ENCODE data around the gene ZRANB1. TPM values are rescaled to one million over a fixed set of nuclear protein-coding genes. Genes with fewer than 3 reads are reported as not detected.
"Not testable (repeated sequence)": the region's sequence is repeated elsewhere in the genome, so short reads cannot be mapped to it uniquely, and the experiment has no call there.

ZRANB1 gene
- polyA plus RNA-seq, 4 donors = 6.3 to 17.0 (median 8.2) TPM

DNA sequence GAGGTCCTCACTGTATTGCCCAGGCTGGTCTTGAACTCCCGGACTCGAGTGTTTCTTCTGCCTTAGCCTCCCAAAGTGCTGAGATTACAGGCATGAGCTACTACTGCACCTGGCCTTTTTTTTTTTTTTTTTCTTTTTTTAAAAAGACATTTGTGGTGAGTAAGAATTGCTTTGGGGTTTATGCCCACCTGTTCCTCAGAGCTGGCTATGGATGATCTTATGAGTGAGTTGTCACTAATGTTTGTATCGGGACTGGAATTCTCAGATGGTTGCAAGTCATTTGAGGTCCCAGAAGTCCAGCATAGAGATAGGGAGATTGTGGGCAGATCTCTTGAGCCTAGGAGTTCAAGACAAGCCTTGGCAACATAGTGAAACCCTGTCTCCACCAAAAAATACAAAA lies 35.2 kb downstream of the ZRANB1 start:
- DNase-seq = no peak

DNA sequence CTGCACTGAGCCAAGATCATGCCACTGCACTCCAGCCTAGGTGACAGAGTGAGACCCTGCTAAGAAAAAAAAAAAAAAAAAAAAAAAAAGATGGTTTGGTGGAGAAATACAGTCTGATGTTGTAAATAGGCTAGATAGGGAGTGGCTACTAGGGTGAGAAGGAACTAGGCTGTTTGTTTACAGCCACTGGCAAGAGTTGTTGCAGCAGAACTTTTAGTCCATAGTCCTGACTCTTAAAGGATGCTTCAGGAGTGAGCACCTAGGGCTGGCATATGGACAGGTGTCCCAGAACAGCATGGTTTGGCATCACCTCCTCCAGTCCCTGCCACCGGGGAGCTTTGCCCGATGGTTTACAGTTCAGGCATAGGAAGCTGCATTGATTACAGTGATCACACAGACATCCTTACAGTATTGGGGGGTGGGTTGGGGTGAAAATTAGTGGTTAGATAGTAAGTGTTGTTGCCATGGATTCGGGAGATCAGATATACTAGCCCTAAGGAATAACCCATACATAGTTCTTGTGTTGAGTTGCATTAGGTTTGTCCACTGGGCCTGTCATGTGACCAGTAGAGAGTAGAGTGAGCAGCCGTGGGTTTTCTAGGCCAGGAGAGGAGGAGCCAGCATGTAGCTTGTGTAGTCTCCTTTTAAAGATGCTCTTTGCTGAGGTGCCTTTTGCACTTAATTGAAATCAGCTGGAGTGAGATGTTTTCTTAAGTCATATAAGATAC lies 35.9 kb downstream of the ZRANB1 start:
- Histone ChIP-seq H3K27me3 (ENCODE audit: control insufficient read depth in 3 of 3, insufficient read depth in 3 of 3, low read length in 3 of 3) (no peaks in the 10 kb centered on the region), H3K4me1 (ENCODE audit: control insufficient read depth in 3 of 3, insufficient read depth in 2 of 3, low read depth in 1 of 3, low read length in 2 of 3) (no peaks in the 10 kb centered on the region), H3K9me3 (ENCODE audit: control insufficient read depth in 2 of 2, insufficient read depth in 1 of 2, low read depth in 1 of 2, low read length in 1 of 2) (no peaks in the 10 kb centered on the region), H3K27ac (ENCODE audit: low read depth in 1 of 3, low read length in 2 of 3) (no peak overlapping the region), H3K4me3 (ENCODE audit: low read depth in 1 of 3, low read length in 3 of 3) (no peak overlapping the region), H3K36me3 (ENCODE audit: control insufficient read depth in 3 of 3, insufficient read depth in 2 of 3, low read depth in 1 of 3, low read length in 3 of 3) (peaks cover 7 to 33% (median 12%) of the 10 kb centered on the region in 3 donors)
- DNase-seq (no peak), FAIRE-seq (no peak)
- WGBS, 3 donors = 72 to 76% (median 75%) methylated on average over 4 of the region's 4 CpGs

More for the DNA sequence above, 35.2 kb downstream of the ZRANB1 start:
- no peaks in the 10 kb centered on the region for H3K9me3 ChIP-seq (ENCODE audit: control insufficient read depth in 2 of 2, insufficient read depth in 1 of 2, low read depth in 1 of 2, low read length in 1 of 2)
- no peak overlapping the region for H3K4me3 ChIP-seq (ENCODE audit: low read depth in 1 of 3, low read length in 3 of 3)
- 85 to 96% (median 96%) methylated on average over 3 of the region's 3 CpGs for WGBS, 3 donors
- H3K36me3 ChIP-seq (ENCODE audit: control insufficient read depth in 3 of 3, insufficient read depth in 2 of 3, low read depth in 1 of 3, low read length in 3 of 3) = peaks cover 7 to 33% (median 8%) of the 10 kb centered on the region in 3 donors
- no peak for FAIRE-seq
- H3K4me1 ChIP-seq (ENCODE audit: control insufficient read depth in 3 of 3, insufficient read depth in 2 of 3, low read depth in 1 of 3, low read length in 2 of 3) = no peaks in the 10 kb centered on the region
- no peaks in the 10 kb centered on the region for H3K27me3 ChIP-seq (ENCODE audit: control insufficient read depth in 3 of 3, insufficient read depth in 3 of 3, low read length in 3 of 3)
- H3K27ac ChIP-seq (ENCODE audit: low read depth in 1 of 3, low read length in 2 of 3) = no peak overlapping the region

DNA sequence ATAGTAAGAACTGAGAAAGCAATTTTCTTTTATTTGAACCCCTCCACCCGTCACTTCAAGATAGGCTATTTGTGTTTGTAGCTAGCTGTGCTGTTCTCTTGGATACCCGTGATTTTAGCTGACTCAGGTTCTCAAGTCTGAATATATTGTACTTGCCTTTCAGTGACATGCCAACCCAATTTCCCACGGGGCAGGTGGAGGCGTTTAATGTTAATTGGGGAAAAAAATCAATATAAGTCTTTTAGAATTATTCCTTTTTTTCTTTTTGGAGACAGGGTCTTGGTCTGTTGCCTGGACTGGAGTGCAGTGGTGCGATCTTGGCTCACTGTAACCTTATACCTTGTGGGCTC lies 36.4 kb downstream of the ZRANB1 start:
- peaks cover 3 to 32% (median 15%) of the 10 kb centered on the region in 3 donors for H3K36me3 ChIP-seq (ENCODE audit: control insufficient read depth in 3 of 3, insufficient read depth in 2 of 3, low read depth in 1 of 3, low read length in 3 of 3)

DNA sequence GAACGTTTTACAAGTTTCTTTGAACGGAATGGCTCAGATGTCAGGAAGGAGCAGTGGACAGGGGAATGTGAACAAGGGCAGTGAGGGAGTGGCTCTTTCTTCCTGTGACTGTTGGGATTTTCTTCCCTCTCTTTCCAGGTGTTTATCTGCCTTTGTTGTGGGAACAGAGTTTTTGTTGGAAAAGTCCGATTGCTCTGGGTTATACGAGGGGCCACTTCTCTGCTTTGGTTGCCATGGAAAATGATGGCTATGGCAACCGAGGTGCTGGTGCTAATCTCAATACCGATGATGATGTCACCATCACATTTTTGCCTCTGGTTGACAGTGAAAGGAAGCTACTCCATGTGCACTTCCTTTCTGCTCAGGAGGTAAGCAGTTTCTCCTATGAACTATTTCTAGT lies 41.4 kb downstream of the ZRANB1 start:
- H3K27me3 ChIP-seq (ENCODE audit: control insufficient read depth in 3 of 3, insufficient read depth in 3 of 3, low read length in 3 of 3) = no peaks in the 10 kb centered on the region
- DNase-seq = no peak
- H3K36me3 ChIP-seq (ENCODE audit: control insufficient read depth in 3 of 3, insufficient read depth in 2 of 3, low read depth in 1 of 3, low read length in 3 of 3) = peaks cover 11 to 23% (median 16%) of the 10 kb centered on the region in 3 donors
- H3K27ac ChIP-seq (ENCODE audit: low read depth in 1 of 3, low read length in 2 of 3) = no peak overlapping the region
- no peaks in the 10 kb centered on the region for H3K4me1 ChIP-seq (ENCODE audit: control insufficient read depth in 3 of 3, insufficient read depth in 2 of 3, low read depth in 1 of 3, low read length in 2 of 3)
- WGBS, 3 donors = 49 to 58% (median 57%) methylated on average over 6 of the region's 6 CpGs
- no peak for FAIRE-seq
- no peak overlapping the region for H3K4me3 ChIP-seq (ENCODE audit: low read depth in 1 of 3, low read length in 3 of 3)
- no peaks in the 10 kb centered on the region for H3K9me3 ChIP-seq (ENCODE audit: control insufficient read depth in 2 of 2, insufficient read depth in 1 of 2, low read depth in 1 of 2, low read length in 1 of 2)

More for the DNA sequence above, 36.4 kb downstream of the ZRANB1 start:
- DNase-seq = no peak
- WGBS, 3 donors = 86 to 92% (median 88%) methylated on average over 5 of the region's 5 CpGs
- Histone ChIP-seq H3K4me3 (ENCODE audit: low read depth in 1 of 3, low read length in 3 of 3) (no peak overlapping the region), H3K4me1 (ENCODE audit: control insufficient read depth in 3 of 3, insufficient read depth in 2 of 3, low read depth in 1 of 3, low read length in 2 of 3) (no peaks in the 10 kb centered on the region), H3K9me3 (ENCODE audit: control insufficient read depth in 2 of 2, insufficient read depth in 1 of 2, low read depth in 1 of 2, low read length in 1 of 2) (no peaks in the 10 kb centered on the region), H3K27me3 (ENCODE audit: control insufficient read depth in 3 of 3, insufficient read depth in 3 of 3, low read length in 3 of 3) (no peaks in the 10 kb centered on the region), H3K27ac (ENCODE audit: low read depth in 1 of 3, low read length in 2 of 3) (no peak overlapping the region)
- FAIRE-seq = no peak

DNA sequence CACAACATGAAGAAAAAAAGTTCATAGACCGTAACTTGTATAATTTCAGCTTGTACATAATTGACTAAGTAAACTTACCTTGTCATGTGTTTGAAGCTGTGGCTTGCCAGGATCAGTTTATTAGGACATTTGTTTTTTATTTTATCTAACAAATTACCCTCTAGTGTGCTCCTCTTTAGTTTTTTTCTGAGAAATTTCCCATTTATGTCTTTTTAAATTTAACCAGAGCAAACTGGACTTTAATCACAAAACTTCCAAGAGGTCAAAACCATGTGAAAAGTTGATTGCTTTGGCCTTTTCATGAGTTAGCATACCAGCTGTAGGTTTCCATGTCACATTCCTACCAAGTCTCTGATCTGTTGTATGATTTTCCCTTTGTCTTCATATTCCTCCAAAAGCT lies 42.5 kb downstream of the ZRANB1 start:
- Histone ChIP-seq H3K36me3 (ENCODE audit: control insufficient read depth in 3 of 3, insufficient read depth in 2 of 3, low read depth in 1 of 3, low read length in 3 of 3) (peaks cover 11 to 21% (median 12%) of the 10 kb centered on the region in 3 donors), H3K27ac (ENCODE audit: low read depth in 1 of 3, low read length in 2 of 3) (no peak overlapping the region), H3K4me1 (ENCODE audit: control insufficient read depth in 3 of 3, insufficient read depth in 2 of 3, low read depth in 1 of 3, low read length in 2 of 3) (no peaks in the 10 kb centered on the region), H3K27me3 (ENCODE audit: control insufficient read depth in 3 of 3, insufficient read depth in 3 of 3, low read length in 3 of 3) (no peaks in the 10 kb centered on the region), H3K9me3 (ENCODE audit: control insufficient read depth in 2 of 2, insufficient read depth in 1 of 2, low read depth in 1 of 2, low read length in 1 of 2) (no peaks in the 10 kb centered on the region), H3K4me3 (ENCODE audit: low read depth in 1 of 3, low read length in 3 of 3) (no peak overlapping the region)
- FAIRE-seq = no peak
- 79 to 87% (median 86%) methylated on average over 1 of the region's 1 CpG for WGBS, 3 donors
- no peak for DNase-seq

DNA sequence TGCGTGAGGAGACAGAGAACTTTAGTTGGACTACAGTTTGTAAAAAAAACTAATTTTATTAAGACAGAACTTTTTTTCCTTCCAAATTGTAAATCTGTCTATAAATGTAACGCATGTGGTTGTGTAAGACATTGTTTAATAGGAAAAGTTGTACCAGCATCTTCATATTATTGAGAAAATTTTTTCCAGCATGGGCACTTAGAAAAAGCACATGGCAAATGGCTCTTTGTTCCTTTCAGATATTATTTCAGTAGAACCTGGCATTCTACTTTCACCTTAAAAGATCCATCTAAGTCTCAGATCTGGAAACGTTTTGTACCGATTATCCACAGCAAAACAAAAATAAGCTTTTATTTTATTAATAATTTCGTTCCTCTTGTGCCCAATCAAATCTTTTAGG lies 43.2 kb downstream of the ZRANB1 start:
- FAIRE-seq (no peak), DNase-seq (no peak)
- Histone ChIP-seq H3K4me3 (ENCODE audit: low read depth in 1 of 3, low read length in 3 of 3) (no peak overlapping the region), H3K4me1 (ENCODE audit: control insufficient read depth in 3 of 3, insufficient read depth in 2 of 3, low read depth in 1 of 3, low read length in 2 of 3) (no peaks in the 10 kb centered on the region), H3K9me3 (ENCODE audit: control insufficient read depth in 2 of 2, insufficient read depth in 1 of 2, low read depth in 1 of 2, low read length in 1 of 2) (no peaks in the 10 kb centered on the region), H3K36me3 (ENCODE audit: control insufficient read depth in 3 of 3, insufficient read depth in 2 of 3, low read depth in 1 of 3, low read length in 3 of 3) (peaks cover 11 to 21% (median 20%) of the 10 kb centered on the region in 3 donors), H3K27me3 (ENCODE audit: control insufficient read depth in 3 of 3, insufficient read depth in 3 of 3, low read length in 3 of 3) (no peaks in the 10 kb centered on the region), H3K27ac (ENCODE audit: low read depth in 1 of 3, low read length in 2 of 3) (no peak overlapping the region)
- WGBS, 3 donors = 83 to 91% (median 88%) methylated on average over 5 of the region's 5 CpGs

DNA sequence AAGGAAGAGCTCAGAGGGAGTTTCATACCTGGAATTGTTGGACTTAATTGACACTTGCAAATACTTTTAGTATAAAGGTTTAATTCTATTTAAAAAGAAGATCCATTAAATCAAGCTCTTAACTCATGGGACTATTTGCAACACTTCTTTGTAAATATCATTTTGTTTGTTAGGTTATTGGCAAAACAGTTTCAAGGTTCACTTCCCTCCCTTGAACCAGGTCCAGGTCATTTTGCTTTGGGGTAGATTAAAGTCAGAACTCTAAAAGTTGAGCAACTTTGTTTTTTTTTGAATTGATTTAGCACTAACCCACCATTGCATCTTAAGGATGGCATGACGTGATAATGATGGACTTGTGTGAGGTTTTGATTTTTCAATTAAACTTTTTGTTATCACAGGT lies 45.9 kb downstream of the ZRANB1 start:
- no peak for DNase-seq
- Histone ChIP-seq H3K27me3 (ENCODE audit: control insufficient read depth in 3 of 3, insufficient read depth in 3 of 3, low read length in 3 of 3) (no peaks in the 10 kb centered on the region), H3K27ac (ENCODE audit: low read depth in 1 of 3, low read length in 2 of 3) (no peak overlapping the region), H3K36me3 (ENCODE audit: control insufficient read depth in 3 of 3, insufficient read depth in 2 of 3, low read depth in 1 of 3, low read length in 3 of 3) (peaks cover 12 to 42% (median 14%) of the 10 kb centered on the region in 3 donors), H3K9me3 (ENCODE audit: control insufficient read depth in 2 of 2, insufficient read depth in 1 of 2, low read depth in 1 of 2, low read length in 1 of 2) (no peaks in the 10 kb centered on the region), H3K4me1 (ENCODE audit: control insufficient read depth in 3 of 3, insufficient read depth in 2 of 3, low read depth in 1 of 3, low read length in 2 of 3) (no peaks in the 10 kb centered on the region), H3K4me3 (ENCODE audit: low read depth in 1 of 3, low read length in 3 of 3) (no peak overlapping the region)
- FAIRE-seq = no peak
- 91 to 95% (median 92%) methylated on average over 1 of the region's 1 CpG for WGBS, 3 donors

DNA sequence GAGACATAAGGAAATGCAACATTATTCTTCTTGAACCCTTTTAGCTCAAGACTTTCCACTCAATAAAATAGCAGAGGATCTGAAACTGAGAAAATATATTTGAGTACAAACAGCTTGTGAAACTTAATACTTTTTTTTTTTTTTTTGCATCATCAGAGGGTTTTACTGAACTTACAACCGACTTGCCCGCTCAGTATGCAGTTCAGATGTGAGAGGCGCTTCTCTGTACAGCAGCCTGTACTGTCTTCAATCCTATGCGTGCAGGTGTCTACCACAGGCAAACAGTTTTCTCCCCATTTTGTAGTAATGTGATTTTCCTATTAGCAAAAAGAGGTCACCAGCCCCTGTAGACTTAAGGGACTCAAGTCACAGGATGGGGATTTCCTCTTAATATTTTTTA lies 46.8 kb downstream of the ZRANB1 start:
- H3K4me3 ChIP-seq (ENCODE audit: low read depth in 1 of 3, low read length in 3 of 3); H3K9me3 ChIP-seq (ENCODE audit: control insufficient read depth in 2 of 2, insufficient read depth in 1 of 2, low read depth in 1 of 2, low read length in 1 of 2); FAIRE-seq; H3K27me3 ChIP-seq (ENCODE audit: control insufficient read depth in 3 of 3, insufficient read depth in 3 of 3, low read length in 3 of 3); DNase-seq; H3K27ac ChIP-seq (ENCODE audit: low read depth in 1 of 3, low read length in 2 of 3); H3K4me1 ChIP-seq (ENCODE audit: control insufficient read depth in 3 of 3, insufficient read depth in 2 of 3, low read depth in 1 of 3, low read length in 2 of 3): not testable (repeated sequence)
- WGBS, 3 donors = 78 to 95% (median 85%) methylated on average over 4 of the region's 4 CpGs
- peaks cover 12 to 48% (median 13%) of the 10 kb centered on the region in 3 donors for H3K36me3 ChIP-seq (ENCODE audit: control insufficient read depth in 3 of 3, insufficient read depth in 2 of 3, low read depth in 1 of 3, low read length in 3 of 3)

DNA sequence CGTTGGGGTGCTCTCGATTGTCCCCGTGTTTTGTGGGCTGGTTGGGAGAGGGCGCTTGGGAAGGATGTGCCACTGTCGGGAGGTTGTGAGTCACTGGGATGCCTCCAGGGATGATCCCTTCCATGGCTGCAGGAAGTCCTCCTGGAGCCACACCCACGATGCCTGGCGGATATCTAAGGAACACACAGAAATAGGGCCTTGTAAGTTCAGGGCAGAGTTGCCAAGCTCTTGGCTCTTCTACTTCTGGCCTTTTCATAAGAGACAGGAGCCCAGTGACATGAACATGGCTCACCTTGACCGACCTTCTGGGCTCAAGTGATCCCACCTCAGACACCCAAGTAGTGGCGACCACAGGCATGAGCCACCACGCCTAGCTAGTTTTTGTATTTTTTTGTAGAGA lies 47.6 kb downstream of the ZRANB1 start:
- H3K4me1 ChIP-seq (ENCODE audit: control insufficient read depth in 3 of 3, insufficient read depth in 2 of 3, low read depth in 1 of 3, low read length in 2 of 3) = no peaks in the 10 kb centered on the region
- no peak overlapping the region for H3K4me3 ChIP-seq (ENCODE audit: low read depth in 1 of 3, low read length in 3 of 3)
- no peak for FAIRE-seq
- H3K27ac ChIP-seq (ENCODE audit: low read depth in 1 of 3, low read length in 2 of 3) = no peak overlapping the region
- H3K27me3 ChIP-seq (ENCODE audit: control insufficient read depth in 3 of 3, insufficient read depth in 3 of 3, low read length in 3 of 3) = no peaks in the 10 kb centered on the region
- H3K36me3 ChIP-seq (ENCODE audit: control insufficient read depth in 3 of 3, insufficient read depth in 2 of 3, low read depth in 1 of 3, low read length in 3 of 3) = peaks cover 12 to 55% (median 16%) of the 10 kb centered on the region in 3 donors
- 77 to 85% (median 83%) methylated on average over 10 of the region's 10 CpGs for WGBS, 3 donors
- no peaks in the 10 kb centered on the region for H3K9me3 ChIP-seq (ENCODE audit: control insufficient read depth in 2 of 2, insufficient read depth in 1 of 2, low read depth in 1 of 2, low read length in 1 of 2)
- no peak for DNase-seq
